GM18870 (cell line): ENCODE data around the gene AVP.
"Not testable (repeated sequence)": the region's sequence is repeated elsewhere in the genome, so short reads cannot be mapped to it uniquely, and the experiment has no call there.

ENCODE experiments used
- ATAC-seq: cut with Tn5 transposase; IDR thresholded peaks from one replicate; pipeline ENCODE4 v1.9.1; 2021; ENCODE audit warnings: moderate library complexity; ENCODE audit not compliant: unreplicated experiment

AVP gene, protein sequence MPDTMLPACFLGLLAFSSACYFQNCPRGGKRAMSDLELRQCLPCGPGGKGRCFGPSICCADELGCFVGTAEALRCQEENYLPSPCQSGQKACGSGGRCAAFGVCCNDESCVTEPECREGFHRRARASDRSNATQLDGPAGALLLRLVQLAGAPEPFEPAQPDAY

DNA sequence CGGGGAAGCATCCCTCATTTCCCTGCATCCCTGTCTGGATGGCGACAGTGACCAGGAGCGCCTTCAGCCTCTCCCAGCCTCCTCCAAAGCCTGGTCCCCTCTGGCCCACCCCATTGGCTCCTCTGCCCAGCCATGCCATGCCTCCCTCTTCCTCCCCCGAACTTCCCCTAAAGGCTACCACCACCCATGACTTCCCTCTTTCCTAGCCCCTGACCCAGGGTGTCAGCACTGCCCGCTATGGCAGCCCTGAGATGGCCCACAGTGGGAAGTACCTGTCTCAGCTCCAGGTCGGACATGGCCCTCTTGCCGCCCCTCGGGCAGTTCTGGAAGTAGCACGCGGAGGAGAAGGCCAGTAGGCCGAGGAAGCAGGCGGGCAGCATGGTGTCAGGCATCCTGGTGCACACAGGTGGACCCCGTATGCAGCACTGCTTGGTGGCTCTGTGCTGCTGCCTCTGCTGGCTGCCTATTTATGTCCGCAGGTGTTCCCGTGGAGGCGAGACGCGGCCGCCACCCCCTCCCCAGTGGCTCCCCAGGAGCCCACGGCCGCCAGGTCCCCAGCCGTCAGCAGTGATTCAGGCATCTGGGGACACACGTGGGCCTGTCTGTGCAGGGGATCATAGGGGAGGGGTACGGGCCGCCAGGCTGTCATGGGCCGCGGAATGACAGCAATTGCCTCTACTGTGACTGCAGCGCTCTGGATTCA is at the start of gene AVP:
TSS of gene AVP (minus strand) at position 442 of the 703 bp plus-strand sequence. CDS start at position 392, 50 bp downstream.
- ATAC-seq: no peak

DNA sequence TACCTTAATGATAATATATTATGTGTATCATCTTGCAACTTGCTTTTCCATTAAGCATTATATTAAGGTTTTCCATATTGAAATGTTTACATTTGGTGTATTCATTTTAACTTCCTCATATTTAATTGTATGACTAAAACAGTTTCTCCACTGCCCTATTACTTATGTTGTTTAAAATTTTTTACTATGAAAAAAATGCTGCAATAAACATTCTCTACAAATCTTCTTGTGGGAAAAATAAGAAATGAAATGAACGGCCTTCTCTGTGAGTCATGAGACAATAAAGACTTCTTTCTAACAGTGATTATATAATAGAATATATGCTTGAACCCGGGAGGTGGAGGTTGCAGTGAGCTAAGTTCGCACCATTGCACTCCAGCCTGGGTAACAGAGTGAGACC is 49.6 kb upstream of the AVP start:
- no peak for ATAC-seq

DNA sequence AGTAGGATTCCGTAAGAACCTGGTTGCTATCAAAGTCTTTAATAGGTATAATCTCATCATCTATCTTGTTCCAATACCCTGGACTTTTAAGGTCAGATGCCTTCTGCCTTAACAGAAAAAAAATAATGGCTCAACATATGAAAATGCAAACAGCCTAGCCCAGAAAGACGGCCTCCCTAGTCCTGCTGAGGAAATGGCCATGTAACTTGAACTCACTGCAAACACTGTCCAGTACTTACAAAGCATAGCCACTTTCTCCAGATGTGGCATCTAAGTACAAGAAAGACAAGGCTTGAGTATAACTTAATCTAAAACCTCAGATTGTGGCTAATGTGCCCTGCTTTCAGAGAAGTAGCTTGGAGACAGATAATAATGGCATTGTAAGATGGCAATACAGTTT is 48.6 kb upstream of the AVP start:
- ATAC-seq: no peak

DNA sequence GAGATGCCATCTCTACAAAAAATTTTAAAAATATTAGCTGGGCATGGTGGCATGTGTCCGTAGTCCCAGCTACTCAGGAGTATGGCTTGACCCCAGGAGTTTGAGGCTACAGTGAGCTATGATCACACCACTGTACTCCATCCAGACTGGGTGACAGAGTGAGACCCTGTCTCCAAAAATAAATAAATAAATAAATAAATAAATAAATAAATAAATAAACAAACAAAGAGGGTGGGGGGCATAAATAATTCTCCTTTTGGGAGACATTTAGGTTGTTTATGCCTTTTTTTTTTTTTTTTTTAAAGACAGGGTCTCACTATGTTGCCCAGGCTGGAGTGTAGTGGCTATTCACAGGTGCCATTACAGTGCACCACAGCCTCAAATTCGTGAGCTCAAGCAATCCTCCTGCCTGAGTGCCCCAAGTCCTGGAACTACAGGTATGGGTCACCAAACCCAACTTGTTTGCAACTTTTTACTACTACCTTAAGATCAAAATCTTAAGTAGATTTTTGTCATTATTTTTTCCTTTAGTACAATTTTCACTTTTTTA is 45.6 kb upstream of the AVP start:
- ATAC-seq: no peak

DNA sequence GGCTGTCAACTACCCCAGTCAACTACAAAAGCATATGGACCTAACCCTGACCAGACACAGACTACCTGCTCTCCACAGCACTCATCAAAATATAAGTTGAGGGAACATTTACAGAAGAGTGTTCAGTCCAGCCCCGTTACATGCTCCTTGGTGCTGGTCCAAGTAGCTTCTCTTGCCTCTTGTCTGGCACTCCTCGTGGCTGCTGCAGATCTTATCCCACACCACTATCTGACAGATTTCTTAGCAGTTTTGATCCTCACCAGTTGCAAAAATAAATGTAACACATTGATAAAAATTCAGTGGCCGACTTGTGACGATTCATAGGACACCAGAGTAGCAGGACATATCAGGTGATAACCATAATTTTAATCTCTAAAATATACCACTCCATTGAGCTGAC is 44.6 kb upstream of the AVP start:
- no peak for ATAC-seq

DNA sequence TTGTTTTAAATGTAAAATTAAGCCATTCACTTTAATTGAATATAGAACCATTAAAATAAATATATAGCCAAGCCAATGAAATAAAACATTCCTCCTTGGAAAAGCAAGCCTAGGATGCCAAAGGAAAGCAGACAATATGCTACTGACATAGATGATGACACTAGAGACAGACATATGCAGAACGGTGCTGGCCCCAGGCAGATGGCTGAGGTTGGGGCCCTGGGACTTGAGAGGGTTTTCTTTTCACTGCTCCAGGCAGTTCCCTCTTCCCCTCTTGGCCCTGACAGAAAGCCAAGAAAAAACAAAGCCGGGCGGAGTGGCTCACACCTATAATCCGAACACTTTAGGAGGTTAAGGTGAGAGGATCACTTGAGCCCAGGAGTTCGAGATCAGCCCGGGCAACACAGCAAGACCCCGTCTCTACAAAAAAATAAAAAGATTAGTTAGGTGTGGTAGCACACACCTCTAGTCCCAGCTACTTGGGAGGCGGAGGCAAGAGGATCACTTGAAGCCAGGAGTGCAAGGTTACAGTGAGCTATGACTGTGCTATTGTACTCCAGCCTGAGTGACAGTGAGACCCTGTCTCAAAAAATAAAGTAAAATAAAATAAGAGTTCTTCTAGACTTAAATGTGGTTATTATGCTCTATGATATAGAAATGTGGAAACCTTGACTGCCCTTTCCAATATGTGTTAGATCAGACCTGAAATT is 43.9 kb upstream of the AVP start:
- ATAC-seq: no peak

DNA sequence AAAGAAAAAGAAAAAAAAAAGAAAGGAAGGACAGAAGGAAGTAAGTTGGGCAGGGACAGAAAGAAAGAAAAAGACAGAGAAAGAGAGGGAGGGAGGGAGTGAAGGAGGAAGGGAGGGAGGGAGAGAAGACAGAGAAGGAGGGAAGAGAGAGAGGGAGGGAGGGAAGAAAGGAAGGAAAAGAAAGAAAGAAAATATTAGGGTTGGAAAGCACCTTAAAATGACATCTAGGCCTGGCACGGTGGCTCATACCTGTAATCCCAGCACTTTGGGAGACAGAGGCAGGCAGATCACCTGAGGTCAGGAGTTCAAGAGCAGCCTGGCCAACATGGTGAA is 42.0 kb upstream of the AVP start:
- no peak for ATAC-seq

DNA sequence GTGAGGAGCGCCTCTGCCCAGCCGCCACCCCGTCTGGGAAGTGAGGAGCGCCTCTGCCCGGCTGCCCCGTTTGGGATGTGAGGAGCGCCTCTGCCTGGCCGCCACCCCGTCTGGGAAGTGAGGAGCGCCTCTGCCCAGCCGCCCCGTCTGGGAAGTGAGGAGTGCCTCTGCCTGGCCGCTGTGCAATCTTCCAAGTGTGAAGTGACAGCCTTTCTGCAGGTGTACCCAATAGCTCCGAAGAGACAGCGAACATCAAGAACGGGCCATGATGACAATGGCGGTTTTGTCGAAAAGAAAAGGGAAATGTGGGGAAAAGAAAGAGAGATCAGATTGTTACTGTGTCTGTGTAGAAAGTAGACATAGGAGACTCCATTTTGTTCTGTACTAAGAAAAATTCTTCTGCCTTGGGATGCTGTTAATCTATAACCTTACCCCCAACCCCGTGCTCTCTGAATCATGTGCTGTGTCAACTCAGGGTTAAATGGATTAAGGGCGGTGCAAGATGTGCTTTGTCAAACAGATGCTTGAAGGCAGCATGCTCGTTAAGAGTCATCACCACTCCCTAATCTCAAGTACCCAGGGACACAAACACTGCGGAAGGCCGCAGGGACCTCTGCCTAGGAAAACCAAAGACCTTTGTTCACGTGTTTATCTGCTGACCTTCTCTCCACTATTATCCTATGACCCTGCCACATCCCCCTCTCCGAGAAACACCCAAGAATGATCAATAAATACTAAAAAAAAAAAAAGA is 41.4 kb upstream of the AVP start:
- ATAC-seq: not testable (repeated sequence)

DNA sequence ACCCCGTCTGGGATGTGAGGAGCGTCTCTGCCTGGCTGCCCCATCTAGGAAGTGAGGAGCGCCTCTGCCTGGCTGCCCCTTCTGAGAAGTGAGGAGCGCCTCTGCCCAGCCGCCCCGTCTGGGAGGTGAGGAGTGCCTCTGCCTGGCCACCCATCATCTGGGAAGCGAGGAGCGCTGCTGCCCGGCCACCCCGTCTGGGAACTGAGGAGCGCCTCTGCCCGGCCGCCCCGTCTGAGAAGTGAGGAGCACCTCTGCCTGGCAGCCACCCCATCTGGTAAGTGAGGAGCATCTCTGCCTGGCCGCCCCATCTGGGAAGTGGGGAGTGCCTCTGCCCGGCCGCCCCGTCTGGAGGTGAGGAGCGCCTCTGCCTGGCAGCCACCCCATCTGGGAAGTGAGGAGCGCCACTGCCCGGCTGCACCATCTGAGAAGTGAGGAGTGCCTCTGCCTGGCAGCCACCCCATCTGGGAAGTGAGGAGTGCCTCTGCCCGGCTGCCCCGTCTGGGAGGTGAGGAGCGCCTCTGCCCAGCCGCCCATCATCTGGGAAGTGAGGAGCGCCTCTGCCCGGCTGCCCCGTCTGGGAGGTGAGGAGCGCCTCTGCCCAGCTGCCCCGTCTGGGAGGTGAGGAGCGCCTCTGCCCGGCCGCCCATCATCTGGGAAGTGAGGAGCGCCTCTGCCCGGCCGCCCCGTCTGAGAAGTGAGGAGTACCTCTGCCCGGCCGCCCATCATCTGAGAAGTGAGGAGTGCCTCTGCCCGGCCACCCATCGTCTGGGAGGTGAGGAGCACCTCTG is 40.4 kb upstream of the AVP start:
- ATAC-seq: not testable (repeated sequence)

DNA sequence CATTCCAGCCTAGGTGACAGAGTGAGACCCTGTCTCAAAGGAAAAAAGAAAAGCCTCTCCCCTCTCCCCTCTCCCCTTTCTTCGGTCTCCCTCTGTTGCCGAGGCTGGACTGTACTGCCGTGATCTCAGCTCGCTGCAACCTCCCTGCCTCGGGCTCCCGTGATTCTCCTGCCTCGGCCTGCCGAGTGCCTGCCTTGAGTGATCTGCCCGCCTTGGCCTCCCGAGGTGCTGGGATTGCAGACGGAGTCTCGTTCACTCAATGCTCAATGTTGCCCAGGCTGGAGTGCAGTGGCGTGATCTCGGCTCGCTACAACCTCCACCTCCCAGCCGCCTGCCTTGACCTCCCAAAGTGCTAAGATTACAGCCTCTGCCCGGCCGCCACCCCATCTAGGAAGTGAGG is 39.6 kb upstream of the AVP start:
- ATAC-seq: not testable (repeated sequence)

DNA sequence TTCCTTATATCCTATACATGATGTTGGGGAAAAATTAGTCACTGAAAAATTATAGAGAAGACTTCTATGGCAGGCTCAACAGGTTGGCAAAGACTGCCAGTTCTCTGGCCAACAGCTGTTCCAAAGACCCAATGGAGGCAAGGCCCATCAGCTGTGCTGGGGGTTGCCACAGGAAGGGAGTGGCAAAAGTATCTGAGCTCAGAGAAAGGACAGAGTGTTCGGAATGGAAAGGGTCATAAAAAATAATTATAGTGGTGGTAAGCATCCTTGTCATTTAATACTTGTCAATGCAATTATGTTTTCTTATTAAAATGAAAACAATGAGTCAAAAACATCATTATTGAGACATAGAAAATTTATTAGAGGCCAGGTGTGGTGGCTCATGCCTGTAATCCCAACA is 39.0 kb upstream of the AVP start:
- ATAC-seq: no peak

DNA sequence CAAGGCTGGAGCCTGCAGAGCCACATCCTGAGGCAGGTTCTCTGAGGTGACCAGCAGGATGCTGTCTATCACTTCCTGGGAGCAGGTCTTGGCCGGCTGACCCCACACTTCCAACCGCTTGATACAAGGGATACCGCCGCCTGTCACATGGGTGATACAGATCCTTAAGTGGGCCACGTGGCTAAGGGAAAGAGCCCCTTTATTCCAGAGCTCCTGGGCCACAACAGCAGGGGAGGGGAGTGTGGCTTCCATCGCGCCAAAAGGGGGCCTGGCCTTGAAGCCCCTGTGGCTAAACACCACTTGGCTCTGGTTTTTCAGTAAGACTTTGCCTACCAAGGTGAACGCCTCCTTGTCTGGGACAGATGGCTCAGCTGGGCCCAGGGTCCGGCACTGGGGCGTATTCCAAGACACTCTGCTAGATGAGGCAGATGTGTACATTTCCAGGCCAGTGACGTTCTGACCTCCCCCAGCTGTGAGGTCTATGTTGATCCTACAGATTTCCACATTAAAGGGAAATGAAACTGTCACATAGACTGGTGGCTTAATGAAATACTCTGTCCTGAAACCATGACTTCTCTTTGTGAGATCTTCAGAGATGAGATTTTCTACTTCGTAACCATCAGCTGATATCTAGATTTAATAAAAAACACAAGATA is 37.6 kb upstream of the AVP start:
- ATAC-seq: no peak

DNA sequence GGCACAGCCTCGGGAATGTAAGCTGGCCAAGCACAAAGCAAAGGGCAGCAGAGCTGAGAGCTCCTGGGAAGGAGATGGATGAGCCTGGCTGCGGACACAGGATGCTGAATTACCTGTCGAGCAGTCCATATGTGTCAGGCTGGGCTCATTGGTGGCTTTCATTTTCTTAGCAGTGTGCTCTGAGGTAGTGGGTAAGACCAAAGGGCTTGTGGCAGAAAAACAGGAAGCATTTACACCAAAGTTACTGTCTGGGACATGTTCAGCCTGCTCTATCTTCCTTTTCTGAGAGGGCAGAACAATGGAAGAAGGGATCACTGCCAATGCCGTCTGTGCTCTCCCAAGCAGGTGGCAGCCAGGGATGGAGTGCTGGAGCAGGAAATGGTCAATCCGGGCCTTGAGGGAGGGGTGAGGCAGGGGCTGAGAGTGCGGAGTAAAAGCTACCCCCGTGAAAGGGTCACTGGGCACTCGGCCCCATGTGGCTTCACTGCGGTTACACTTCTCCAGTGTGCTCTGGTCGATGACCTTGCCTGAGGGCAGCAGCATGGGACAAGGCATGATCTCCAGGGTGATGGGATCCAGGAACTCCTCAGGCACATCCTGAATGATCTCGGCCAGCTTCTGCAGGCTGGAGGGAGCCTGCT is 36.9 kb upstream of the AVP start:
- no peak for ATAC-seq

DNA sequence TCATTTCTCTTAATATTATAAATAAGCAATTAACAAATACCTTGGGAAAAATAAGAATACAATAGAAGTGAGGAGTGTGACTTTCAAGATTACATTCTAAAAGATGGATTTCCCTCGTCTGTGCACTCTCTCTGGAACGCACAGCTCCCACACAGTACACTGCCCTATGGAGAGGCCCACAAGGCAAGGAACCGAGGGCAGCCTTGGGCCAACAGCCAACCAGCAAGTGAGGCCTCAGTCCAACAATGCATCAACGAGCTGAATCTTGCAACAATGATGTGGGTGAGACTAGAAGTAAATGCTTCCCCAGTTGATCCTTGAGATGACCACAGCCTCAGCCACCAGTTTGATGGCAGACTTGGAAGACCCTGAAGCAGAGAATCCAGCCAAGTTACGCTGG is 34.5 kb upstream of the AVP start:
- ATAC-seq: no peak

DNA sequence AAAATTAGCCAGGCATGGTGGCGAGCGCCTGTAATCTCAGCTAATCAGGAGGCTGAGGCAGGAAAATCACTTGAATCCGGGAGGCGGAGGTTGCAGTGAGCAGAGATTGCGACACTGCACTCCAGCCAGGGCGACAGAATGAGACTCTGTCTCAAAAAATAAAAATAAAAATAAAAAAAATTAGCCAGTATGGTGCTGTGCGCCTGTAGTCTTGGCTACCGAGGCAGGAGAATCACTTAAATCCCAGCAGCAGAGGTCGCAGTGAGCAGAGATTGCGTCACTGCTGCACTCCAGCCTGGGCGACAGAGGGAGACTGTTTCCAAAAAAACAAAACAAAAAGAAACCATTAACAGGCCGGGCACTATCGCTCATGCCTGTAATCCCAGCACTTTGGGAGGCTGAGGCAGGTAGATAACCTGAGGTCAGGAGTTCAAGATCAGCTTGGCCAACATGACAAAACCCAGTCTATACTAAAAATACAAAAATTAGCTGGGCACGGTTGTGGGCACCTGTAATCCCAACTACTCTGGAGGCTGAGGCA is 33.4 kb upstream of the AVP start:
- ATAC-seq: not testable (repeated sequence)

DNA sequence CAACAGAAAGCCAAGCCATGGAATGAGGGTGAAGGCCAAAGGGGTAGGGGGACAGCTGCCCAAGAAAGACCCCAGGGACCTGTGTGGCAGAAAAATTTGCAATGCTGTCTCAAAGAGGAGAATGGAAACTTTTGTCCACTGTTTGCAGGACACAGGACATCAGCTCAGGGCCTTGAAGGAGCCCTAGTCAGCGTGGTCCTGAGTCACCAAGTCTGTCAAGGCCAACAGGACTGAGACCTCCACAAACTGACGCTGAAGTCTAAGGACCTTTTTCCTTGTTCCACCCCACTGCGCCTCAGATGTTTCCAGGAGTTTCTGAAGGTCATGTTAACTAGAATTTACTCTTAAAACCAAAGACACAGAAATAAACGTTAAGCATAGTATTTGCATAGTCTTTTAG is 31.8 kb upstream of the AVP start:
- no peak for ATAC-seq

DNA sequence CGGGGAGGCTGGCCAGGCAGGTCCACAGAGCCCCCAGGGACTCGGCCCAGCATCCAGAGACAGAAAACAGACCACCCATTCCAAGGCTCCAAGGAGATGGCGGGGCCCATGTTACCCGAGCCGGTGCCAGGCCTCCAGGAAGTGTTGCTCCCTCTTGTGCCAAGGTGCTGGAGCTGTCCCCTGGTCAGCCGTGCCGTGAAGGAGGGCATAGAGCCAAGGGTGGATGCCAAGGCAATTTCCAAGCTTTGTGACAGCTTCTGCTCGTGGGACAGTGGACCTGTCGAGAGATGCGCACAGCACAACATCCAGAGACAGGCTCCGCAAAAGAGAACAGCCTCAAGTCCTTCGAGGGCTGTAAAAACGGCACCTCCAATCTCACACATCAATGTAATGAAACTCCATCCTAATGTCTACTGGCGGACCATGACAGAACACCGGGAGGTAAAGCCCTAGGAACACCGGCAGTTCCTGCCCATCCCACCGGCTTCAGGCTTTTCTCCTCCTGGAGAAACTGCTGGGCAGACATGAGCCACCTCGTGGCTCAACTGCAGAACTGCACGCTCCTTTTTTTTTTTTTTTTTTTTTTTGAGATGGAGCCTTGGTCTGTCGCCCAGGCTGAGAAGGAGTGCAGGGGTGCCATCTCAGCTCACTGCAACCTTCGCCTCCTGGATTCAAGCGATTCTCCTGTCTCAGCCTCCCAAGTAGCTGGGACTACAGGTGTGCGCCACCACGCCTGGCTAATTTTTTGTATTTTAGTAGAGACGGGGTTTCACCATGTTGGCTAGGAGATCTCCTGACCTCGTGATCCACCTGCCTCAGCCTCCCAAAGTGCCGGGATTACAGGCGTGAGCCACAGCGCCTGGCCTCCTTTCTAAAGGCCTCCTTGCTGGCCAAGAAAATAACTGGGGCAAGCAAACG is 30.9 kb upstream of the AVP start:
- ATAC-seq: no peak

DNA sequence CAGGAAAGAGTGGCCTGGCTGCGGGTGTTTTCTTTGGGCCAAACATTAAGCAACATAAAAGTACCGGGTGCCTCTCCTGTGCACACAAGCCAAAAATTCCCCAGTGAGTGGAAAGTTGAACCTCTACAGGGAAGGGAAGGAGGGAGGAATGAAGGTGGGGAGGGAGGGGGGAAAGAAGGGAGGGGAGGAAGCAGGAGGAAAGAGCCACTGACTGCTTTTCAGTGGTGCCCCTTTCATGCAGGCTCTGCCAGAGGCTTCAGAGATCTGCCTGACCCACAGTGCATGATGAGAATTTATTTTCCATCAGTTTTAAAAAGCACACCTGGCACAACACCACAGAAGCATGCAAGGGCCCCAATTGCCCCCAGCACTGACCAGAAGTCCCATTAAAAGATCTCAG is 27.5 kb upstream of the AVP start:
- ATAC-seq: no peak
